Measurements from ENCODE around the gene MACROD2. TPM values are rescaled to one million over a fixed set of nuclear protein-coding genes. Genes with fewer than 3 reads are reported as not detected.

MACROD2 gene
- 0.92 TPM in 1 of 2 replicates, not detected in the other for total RNA-seq

GRCh38 chr20:13995086-13995665 lies at the start of gene MACROD2:
Gene MACROD2 (plus strand): TSS chr20:13995516.

GRCh38 chr20:13990465-13990864 lies 4.9 kb upstream of the MACROD2 start, which contains the start of gene SEL1L2:
Gene SEL1L2 (minus strand): TSS chr20:13990614. CDS start chr20:13990534, 80 bp downstream.

GRCh38 chr20:14337400-14338171 lies 342.3 kb downstream of the MACROD2 start, which contains the start of gene FLRT3:
Gene FLRT3 (minus strand): TSS chr20:14337612. CDS start chr20:14327506, 10,106 bp downstream.

Other genes with a start within 250 kb of the MACROD2 start
- gene ESF1, start 210.6 kb upstream of the MACROD2 start, total RNA-seq = 7.1 and 9.2 TPM in 2 replicates
- 12.8 and 18.1 TPM in 2 replicates for gene NDUFAF5, start 210.5 kb upstream of the MACROD2 start, total RNA-seq
- not detected in 2 replicates for gene SEL1L2, start 4.9 kb upstream of the MACROD2 start, total RNA-seq

All from airway epithelial cell (primary cell).